SK-N-MC (cell line): Measurements from ENCODE around the gene C1orf50.

Experiments used
- DNase-seq: peaks from one replicate; pipeline ENCODE4 v3.0.0-alpha.2; 2011; ENCODE audit warnings: low read depth, low spot score
- H3K27ac ChIP-seq: fragments of 200-600 bp; sonication (generic); 2 replicates; pipeline ENCODE4 v1.5.1; 2016; ENCODE audit warnings: mixed run types
- H3K36me3 ChIP-seq: fragments of 200-600 bp; sonication (generic); 2 replicates; pipeline ENCODE4 v1.6.1; 2017; ENCODE audit warnings: antibody characterized with exemption, low read length, mixed read lengths; ENCODE audit not compliant: insufficient read depth
- H3K4me3 ChIP-seq: fragments of 200-600 bp; sonication (generic); 2 replicates; pipeline ENCODE4 v1.5.1; 2016
- H3K9ac ChIP-seq: fragments of 200-600 bp; sonication (generic); 2 replicates; pipeline ENCODE4 v1.8.0; 2017; ENCODE audit warnings: mixed run types, mixed read lengths; ENCODE audit not compliant: insufficient read length
- H3K9me3 ChIP-seq: fragments of 200-600 bp; sonication (generic); 2 replicates; pipeline ENCODE4 v1.6.1; 2017; ENCODE audit warnings: low read depth, mild to moderate bottlenecking, antibody characterized with exemption, low read length, moderate library complexity, mixed read lengths
- EZH2 ChIP-seq: fragments of 200-600 bp; sonication (generic); IDR thresholded peaks from one replicate; pipeline ENCODE4 v1.6.1; 2017; ENCODE audit warnings: antibody characterized with exemption
- FOXP2 ChIP-seq: optimal IDR thresholded peaks from 2 replicates; pipeline ENCODE3; 2011; ENCODE audit warnings: mild to moderate bottlenecking, moderate library complexity; ENCODE audit not compliant: insufficient read depth; ENCODE audit errors: extremely low read length, control extremely low read depth
- POLR2AphosphoS5 ChIP-seq: IDR thresholded peaks from 2 replicates; pipeline ENCODE4 v1.6.1; 2012; ENCODE audit warnings: mild to moderate bottlenecking, low read depth, low read length, borderline replicate concordance

C1orf50 gene

DNA sequence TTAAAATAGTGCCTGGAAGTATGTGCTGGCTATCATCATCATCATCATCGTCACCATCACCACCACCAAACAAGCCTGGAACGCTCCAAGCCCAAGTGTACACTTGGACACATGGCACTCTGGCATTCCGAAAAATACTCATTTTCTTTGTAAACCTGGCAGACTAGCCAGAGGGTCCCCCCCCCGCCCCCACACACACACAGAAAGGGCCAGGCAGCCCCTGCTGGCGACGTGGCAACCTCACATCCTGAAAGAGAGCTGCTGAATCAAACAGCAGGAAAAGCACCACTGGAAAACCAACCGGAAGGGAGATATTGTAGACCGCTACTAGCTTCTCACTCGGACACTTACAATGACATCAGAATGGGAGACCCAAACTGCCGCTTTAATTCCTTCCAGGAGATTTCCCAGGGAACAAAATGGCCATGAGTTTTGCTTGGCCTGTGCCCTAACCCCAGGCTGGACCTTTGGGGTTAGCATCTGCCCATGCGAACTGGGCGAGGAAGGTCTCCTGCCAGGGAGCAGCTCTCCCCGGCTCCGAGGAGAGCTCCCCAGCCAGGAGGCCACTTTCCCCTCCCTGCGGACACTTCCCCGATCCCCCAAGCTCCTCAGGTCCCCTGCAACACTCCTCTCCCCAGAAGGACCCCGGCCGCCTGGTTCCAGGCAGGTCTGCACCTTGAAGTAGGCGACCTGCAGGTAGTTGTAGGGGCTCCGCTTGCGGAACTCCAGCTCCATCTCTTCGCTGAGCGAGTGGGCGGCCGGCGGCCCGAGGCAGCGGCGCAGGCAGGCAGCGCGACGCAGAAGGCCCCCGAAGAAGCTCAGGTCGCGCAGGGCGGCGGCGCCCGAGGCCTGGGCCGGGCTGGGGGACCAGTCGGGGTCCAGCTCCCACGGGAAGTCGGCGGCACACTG lies 963 bp upstream of the C1orf50 start:
- H3K4me3 ChIP-seq, result peak overlapping the region; percentile 84
- no peak for TF ChIP-seq FOXP2
- TF ChIP-seq POLR2AphosphoS5, result no peak
- TF ChIP-seq EZH2, result no peak
- no peak for DNase-seq
- H3K27ac ChIP-seq, result no peak overlapping the region
- peaks cover 3% of the 10 kb centered on the region; the same call in 1 of the 2 replicates for H3K36me3 ChIP-seq
- H3K9ac ChIP-seq, result peak overlapping the region; percentile 82
- no peaks in the 10 kb centered on the region for H3K9me3 ChIP-seq

- TF ChIP-seq POLR2AphosphoS5 (no peak), FOXP2 (no peak), EZH2 (no peak)
- no peak overlapping the region for H3K27ac ChIP-seq
- H3K9me3 ChIP-seq, result no peaks in the 10 kb centered on the region
- peaks cover 3% of the 10 kb centered on the region; the same call in 1 of the 2 replicates for H3K36me3 ChIP-seq
- peak overlapping the region; percentile 84 for H3K4me3 ChIP-seq
- no peak for DNase-seq
- H3K9ac ChIP-seq, result peak overlapping the region; percentile 92
These were observed 506 bp downstream of the C1orf50 start for GRCh38 chr1:42767510-42768000.

- peaks cover 3% of the 10 kb centered on the region for H3K36me3 ChIP-seq
- H3K9ac ChIP-seq, result peak overlapping the region; percentile 92
- H3K27ac ChIP-seq, result no peak overlapping the region
- no peak for DNase-seq
- TF ChIP-seq FOXP2, result no peak
- no peak for TF ChIP-seq EZH2
- no peak for TF ChIP-seq POLR2AphosphoS5
- no peaks in the 10 kb centered on the region for H3K9me3 ChIP-seq
- peak overlapping the region; percentile 84 for H3K4me3 ChIP-seq
These were observed 1.1 kb downstream of the C1orf50 start for GRCh38 chr1:42768172-42768571.

- no peak for TF ChIP-seq EZH2
- no peak for TF ChIP-seq POLR2AphosphoS5
- TF ChIP-seq FOXP2, result no peak
- H3K36me3 ChIP-seq, result peaks cover 9% of the 10 kb centered on the region
- H3K9me3 ChIP-seq, result no peaks in the 10 kb centered on the region
- H3K4me3 ChIP-seq, result no peak overlapping the region
- no peak for DNase-seq
- H3K27ac ChIP-seq, result no peak overlapping the region
- H3K9ac ChIP-seq, result no peak overlapping the region
These were observed 2.8 kb downstream of the C1orf50 start for GRCh38 chr1:42769811-42770210.

DNA sequence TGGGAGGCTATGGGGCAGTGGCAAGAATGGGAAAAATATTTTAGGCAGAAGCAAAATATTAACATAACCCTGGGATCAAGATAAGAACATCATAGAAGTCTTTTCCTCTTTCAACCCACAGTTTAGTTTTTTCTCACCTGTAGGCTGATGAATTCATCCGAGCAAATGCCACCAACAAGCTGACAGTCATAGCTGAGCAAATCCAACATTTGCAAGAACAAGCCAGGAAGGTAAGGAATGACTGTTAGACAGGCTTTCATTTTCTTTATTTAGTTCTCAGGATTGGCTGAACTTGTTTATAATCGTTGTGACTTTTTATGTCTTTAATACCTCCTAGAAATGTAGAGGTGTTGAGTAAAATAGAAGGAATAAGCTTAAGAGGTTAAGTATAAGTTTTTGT lies 6.4 kb downstream of the C1orf50 start:
- Histone ChIP-seq H3K27ac (no peak overlapping the region), H3K9me3 (no peaks in the 10 kb centered on the region), H3K9ac (no peak overlapping the region), H3K36me3 (peaks cover 33% of the 10 kb centered on the region), H3K4me3 (no peak overlapping the region)
- TF ChIP-seq EZH2 (no peak), POLR2AphosphoS5 (no peak), FOXP2 (no peak)
- no peak for DNase-seq

DNA sequence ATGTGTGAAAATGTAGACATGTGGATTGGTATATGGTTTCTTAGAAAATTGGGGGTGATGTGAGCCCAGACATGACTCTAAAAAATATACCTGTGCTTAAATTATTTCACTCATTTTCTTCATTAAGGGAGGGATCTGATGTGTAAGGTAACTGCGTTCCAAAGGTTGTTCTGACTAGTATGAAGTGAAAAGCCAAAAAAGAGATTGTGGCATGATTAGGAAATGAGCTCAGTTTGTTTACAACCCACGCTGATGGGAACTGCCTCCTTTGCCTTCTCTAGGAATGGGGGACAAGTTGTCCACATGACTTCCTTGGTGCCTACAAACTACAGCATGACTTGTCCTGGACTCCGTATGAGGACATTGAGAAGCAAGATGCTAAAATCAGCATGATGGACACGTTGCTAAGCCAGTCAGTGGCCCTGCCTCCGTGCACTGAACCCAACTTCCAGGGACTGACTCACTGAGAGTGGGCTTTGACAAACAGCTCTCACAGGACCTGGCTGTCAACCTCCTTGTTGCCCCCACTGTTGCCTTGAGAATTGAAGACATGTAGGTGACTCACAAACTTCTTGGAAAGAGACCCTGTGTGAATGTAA lies 8.0 kb downstream of the C1orf50 start:
- H3K9me3 ChIP-seq, result no peaks in the 10 kb centered on the region
- no peak overlapping the region for H3K9ac ChIP-seq
- H3K4me3 ChIP-seq, result no peak overlapping the region
- no peak overlapping the region for H3K27ac ChIP-seq
- no peak for DNase-seq
- H3K36me3 ChIP-seq, result peaks cover 35% of the 10 kb centered on the region
- TF ChIP-seq FOXP2 (no peak), EZH2 (no peak), POLR2AphosphoS5 (no peak)

GRCh38 chr1:42776502-42776901 lies 9.5 kb downstream of the C1orf50 start:
- TF ChIP-seq POLR2AphosphoS5 (no peak), EZH2 (no peak)
- H3K4me3 ChIP-seq, result no peak overlapping the region
- no peak for DNase-seq
- no peaks in the 10 kb centered on the region for H3K9me3 ChIP-seq
- H3K36me3 ChIP-seq, result peaks cover 41% of the 10 kb centered on the region
- H3K27ac ChIP-seq, result no peak overlapping the region
- no peak overlapping the region for H3K9ac ChIP-seq

GRCh38 chr1:42777852-42778251 lies 10.8 kb downstream of the C1orf50 start:
- Histone ChIP-seq H3K9ac (no peak overlapping the region), H3K36me3 (peaks cover 41% of the 10 kb centered on the region), H3K27ac (no peak overlapping the region), H3K4me3 (no peak overlapping the region), H3K9me3 (no peaks in the 10 kb centered on the region)
- no peak for DNase-seq
- TF ChIP-seq FOXP2, result no peak
- TF ChIP-seq POLR2AphosphoS5, result no peak
- no peak for TF ChIP-seq EZH2

GRCh38 chr1:42779725-42780124 lies 12.7 kb downstream of the C1orf50 start:
- no peak overlapping the region for H3K27ac ChIP-seq

More at GRCh38 chr1:42779725-42780124, 12.7 kb downstream of the C1orf50 start:
- H3K9ac ChIP-seq, result no peak overlapping the region
- H3K9me3 ChIP-seq, result no peaks in the 10 kb centered on the region
- peaks cover 35% of the 10 kb centered on the region for H3K36me3 ChIP-seq
- TF ChIP-seq POLR2AphosphoS5, result no peak
- no peak for TF ChIP-seq FOXP2
- TF ChIP-seq EZH2, result no peak
- DNase-seq, result no peak
- no peak overlapping the region for H3K4me3 ChIP-seq
